Activated T-helper 17 cell treated with anti-CD3 and anti-CD28 coated beads, Interleukin-2, amount 50 U/mL, for 72 hours (primary cell): ENCODE results near the gene OPRM1. TPM values are rescaled to one million over a fixed set of nuclear protein-coding genes. Genes with fewer than 3 reads are reported as not detected.

Experiments used
- ATAC-seq: fragments of 150-1000 bp; cut with Tn5 transposase; replicated peaks from 2 replicates; pipeline ENCODE4 v1.10.0; 2021; ENCODE audit warnings: mild to moderate bottlenecking, moderate library complexity
- H3K27ac Mint-ChIP-seq: one replicate; pipeline ENCODE4 v1.8.0; 2022; ENCODE audit warnings: mixed read lengths
- H3K27me3 Mint-ChIP-seq: one replicate; pipeline ENCODE4 v1.8.0; 2022; ENCODE audit warnings: mixed read lengths
- H3K36me3 Mint-ChIP-seq: one replicate; pipeline ENCODE4 v1.8.0; 2022; ENCODE audit warnings: low read depth, mild to moderate bottlenecking, mixed read lengths
- H3K4me1 Mint-ChIP-seq: one replicate; pipeline ENCODE4 v1.8.0; 2022; ENCODE audit warnings: mixed read lengths
- H3K4me3 Mint-ChIP-seq: one replicate; pipeline ENCODE4 v1.8.0; 2022; ENCODE audit warnings: mild to moderate bottlenecking, mixed read lengths
- H3K9me3 Mint-ChIP-seq: one replicate; pipeline ENCODE4 v1.8.0; 2022; ENCODE audit warnings: mixed read lengths
- total RNA-seq, 2 donors: library from RNA; stranded (reverse); gene quantifications; one replicate each; pipeline ENCODE4 v1.2.3, GENCODE V29; 2022

Gene OPRM1
- total RNA-seq: not detected

DNA sequence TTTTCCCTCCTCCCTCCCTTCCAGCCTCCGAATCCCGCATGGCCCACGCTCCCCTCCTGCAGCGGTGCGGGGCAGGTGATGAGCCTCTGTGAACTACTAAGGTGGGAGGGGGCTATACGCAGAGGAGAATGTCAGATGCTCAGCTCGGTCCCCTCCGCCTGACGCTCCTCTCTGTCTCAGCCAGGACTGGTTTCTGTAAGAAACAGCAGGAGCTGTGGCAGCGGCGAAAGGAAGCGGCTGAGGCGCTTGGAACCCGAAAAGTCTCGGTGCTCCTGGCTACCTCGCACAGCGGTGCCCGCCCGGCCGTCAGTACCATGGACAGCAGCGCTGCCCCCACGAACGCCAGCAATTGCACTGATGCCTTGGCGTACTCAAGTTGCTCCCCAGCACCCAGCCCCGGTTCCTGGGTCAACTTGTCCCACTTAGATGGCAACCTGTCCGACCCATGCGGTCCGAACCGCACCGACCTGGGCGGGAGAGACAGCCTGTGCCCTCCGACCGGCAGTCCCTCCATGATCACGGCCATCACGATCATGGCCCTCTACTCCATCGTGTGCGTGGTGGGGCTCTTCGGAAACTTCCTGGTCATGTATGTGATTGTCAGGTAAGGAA lies at the start of gene OPRM1:
OPRM1 (plus strand) TSS at position 10 of the 612 bp plus-strand sequence; CDS start at position 315, 305 bp downstream.
- Mint-ChIP-seq H3K27ac (no peak within 1 kb of the TSS), H3K4me1 (no peaks in the 10 kb centered on the region), H3K9me3 (no peaks in the 10 kb centered on the region), H3K36me3 (no peaks in the 10 kb centered on the region), H3K4me3 (no peak within 1 kb of the TSS), H3K27me3 (peaks cover 20% of the 10 kb centered on the region)
- ATAC-seq: no peak

GRCh38 chr6:153989989-153990388 lies 49.1 kb upstream of the OPRM1 start:
- Mint-ChIP-seq H3K27ac (no peak overlapping the region), H3K4me1 (no peaks in the 10 kb centered on the region), H3K27me3 (peaks cover 16% of the 10 kb centered on the region), H3K4me3 (no peak overlapping the region), H3K9me3 (no peaks in the 10 kb centered on the region), H3K36me3 (no peaks in the 10 kb centered on the region)
- ATAC-seq: no peak

GRCh38 chr6:153994004-153994403 lies 45.0 kb upstream of the OPRM1 start:
- ATAC-seq: no peak
- no peaks in the 10 kb centered on the region for H3K4me1 Mint-ChIP-seq
- no peak overlapping the region for H3K4me3 Mint-ChIP-seq
- H3K9me3 Mint-ChIP-seq: no peaks in the 10 kb centered on the region
- H3K36me3 Mint-ChIP-seq: no peaks in the 10 kb centered on the region
- H3K27me3 Mint-ChIP-seq: peaks cover 12% of the 10 kb centered on the region
- H3K27ac Mint-ChIP-seq: no peak overlapping the region

GRCh38 chr6:153994811-153995210 lies 44.2 kb upstream of the OPRM1 start:
- ATAC-seq: no peak
- Mint-ChIP-seq H3K36me3 (no peaks in the 10 kb centered on the region), H3K4me3 (no peak overlapping the region), H3K9me3 (no peaks in the 10 kb centered on the region), H3K27ac (no peak overlapping the region), H3K4me1 (no peaks in the 10 kb centered on the region), H3K27me3 (peaks cover 13% of the 10 kb centered on the region)

- Mint-ChIP-seq H3K9me3 (no peaks in the 10 kb centered on the region), H3K27me3 (peaks cover 8% of the 10 kb centered on the region), H3K4me1 (no peaks in the 10 kb centered on the region), H3K27ac (no peak overlapping the region), H3K4me3 (no peak overlapping the region), H3K36me3 (no peaks in the 10 kb centered on the region)
- no peak for ATAC-seq
Observed at GRCh38 chr6:153997221-153997620, 41.8 kb upstream of the OPRM1 start.

GRCh38 chr6:154001494-154002285 lies 37.4 kb upstream of the OPRM1 start:
- Mint-ChIP-seq H3K4me1 (no peaks in the 10 kb centered on the region), H3K9me3 (no peaks in the 10 kb centered on the region), H3K27ac (no peak overlapping the region), H3K36me3 (no peaks in the 10 kb centered on the region), H3K27me3 (peaks cover 17% of the 10 kb centered on the region), H3K4me3 (no peak overlapping the region)
- ATAC-seq: no peak

GRCh38 chr6:154002894-154003293 lies 36.1 kb upstream of the OPRM1 start:
- Mint-ChIP-seq H3K4me3 (no peak overlapping the region), H3K9me3 (no peaks in the 10 kb centered on the region), H3K4me1 (no peaks in the 10 kb centered on the region), H3K36me3 (no peaks in the 10 kb centered on the region), H3K27me3 (peaks cover 17% of the 10 kb centered on the region), H3K27ac (no peak overlapping the region)
- ATAC-seq: no peak

- H3K27ac Mint-ChIP-seq: no peak overlapping the region
- no peaks in the 10 kb centered on the region for H3K9me3 Mint-ChIP-seq
- H3K27me3 Mint-ChIP-seq: no peaks in the 10 kb centered on the region
- no peaks in the 10 kb centered on the region for H3K36me3 Mint-ChIP-seq
- no peak overlapping the region for H3K4me3 Mint-ChIP-seq
- no peaks in the 10 kb centered on the region for H3K4me1 Mint-ChIP-seq
- no peak for ATAC-seq
Observed at GRCh38 chr6:154010371-154010770, 28.7 kb upstream of the OPRM1 start.

GRCh38 chr6:154012852-154013251 lies 26.2 kb upstream of the OPRM1 start:
- H3K36me3 Mint-ChIP-seq: no peaks in the 10 kb centered on the region
- H3K4me1 Mint-ChIP-seq: no peaks in the 10 kb centered on the region
- no peak for ATAC-seq
- no peaks in the 10 kb centered on the region for H3K27me3 Mint-ChIP-seq
- no peak overlapping the region for H3K4me3 Mint-ChIP-seq
- H3K9me3 Mint-ChIP-seq: no peaks in the 10 kb centered on the region
- no peak overlapping the region for H3K27ac Mint-ChIP-seq

- Mint-ChIP-seq H3K27me3 (no peaks in the 10 kb centered on the region), H3K36me3 (no peaks in the 10 kb centered on the region), H3K27ac (no peak overlapping the region), H3K4me1 (no peaks in the 10 kb centered on the region), H3K4me3 (no peak overlapping the region), H3K9me3 (no peaks in the 10 kb centered on the region)
- no peak for ATAC-seq
Observed at GRCh38 chr6:154017786-154018185, 21.3 kb upstream of the OPRM1 start.

- H3K4me1 Mint-ChIP-seq: no peaks in the 10 kb centered on the region
- H3K9me3 Mint-ChIP-seq: no peaks in the 10 kb centered on the region
- H3K27me3 Mint-ChIP-seq: peaks cover 14% of the 10 kb centered on the region
- H3K27ac Mint-ChIP-seq: no peak overlapping the region
- H3K4me3 Mint-ChIP-seq: no peak overlapping the region
- ATAC-seq: no peak
- no peaks in the 10 kb centered on the region for H3K36me3 Mint-ChIP-seq
Observed at GRCh38 chr6:154030646-154031045, 8.4 kb upstream of the OPRM1 start.

GRCh38 chr6:154041001-154041400 lies 2.0 kb downstream of the OPRM1 start:
- Mint-ChIP-seq H3K36me3 (no peaks in the 10 kb centered on the region), H3K27ac (no peak overlapping the region), H3K9me3 (no peaks in the 10 kb centered on the region), H3K4me3 (no peak overlapping the region), H3K27me3 (peaks cover 20% of the 10 kb centered on the region), H3K4me1 (no peaks in the 10 kb centered on the region)
- ATAC-seq: no peak

- no peak overlapping the region for H3K27ac Mint-ChIP-seq
- no peak for ATAC-seq
Observed at GRCh38 chr6:154053141-154053540, 14.1 kb downstream of the OPRM1 start.

GRCh38 chr6:154056536-154056935 lies 17.5 kb downstream of the OPRM1 start:
- peaks cover 5% of the 10 kb centered on the region for H3K27me3 Mint-ChIP-seq
- peaks cover 5% of the 10 kb centered on the region for H3K9me3 Mint-ChIP-seq
- no peak overlapping the region for H3K27ac Mint-ChIP-seq
- no peak overlapping the region for H3K4me3 Mint-ChIP-seq
- no peaks in the 10 kb centered on the region for H3K36me3 Mint-ChIP-seq
- H3K4me1 Mint-ChIP-seq: no peaks in the 10 kb centered on the region
- ATAC-seq: no peak

More at GRCh38 chr6:154053141-154053540, 14.1 kb downstream of the OPRM1 start:
- H3K4me3 Mint-ChIP-seq: no peak overlapping the region
- peaks cover 5% of the 10 kb centered on the region for H3K27me3 Mint-ChIP-seq
- no peaks in the 10 kb centered on the region for H3K4me1 Mint-ChIP-seq
- no peaks in the 10 kb centered on the region for H3K36me3 Mint-ChIP-seq
- no peaks in the 10 kb centered on the region for H3K9me3 Mint-ChIP-seq

GRCh38 chr6:154057098-154057497 lies 18.1 kb downstream of the OPRM1 start:
- Mint-ChIP-seq H3K4me1 (no peaks in the 10 kb centered on the region), H3K4me3 (no peak overlapping the region), H3K27ac (no peak overlapping the region), H3K27me3 (peaks cover 5% of the 10 kb centered on the region), H3K9me3 (peaks cover 5% of the 10 kb centered on the region), H3K36me3 (no peaks in the 10 kb centered on the region)
- no peak for ATAC-seq
